ENCODE data around the gene SH3GL1. TPM values are rescaled to one million over a fixed set of nuclear protein-coding genes. Genes with fewer than 3 reads are reported as not detected.

Gene SH3GL1
- total RNA-seq, 4 donors from 2014 or later, result 109 to 117 (median 112) TPM

- intact Hi-C loops (cut with DNase I; ENCODE audit: low total_unique reads), result no loop called here
Measured at GRCh38 chr19:4415352-4415751, 15.0 kb upstream of the SH3GL1 start.

DNA sequence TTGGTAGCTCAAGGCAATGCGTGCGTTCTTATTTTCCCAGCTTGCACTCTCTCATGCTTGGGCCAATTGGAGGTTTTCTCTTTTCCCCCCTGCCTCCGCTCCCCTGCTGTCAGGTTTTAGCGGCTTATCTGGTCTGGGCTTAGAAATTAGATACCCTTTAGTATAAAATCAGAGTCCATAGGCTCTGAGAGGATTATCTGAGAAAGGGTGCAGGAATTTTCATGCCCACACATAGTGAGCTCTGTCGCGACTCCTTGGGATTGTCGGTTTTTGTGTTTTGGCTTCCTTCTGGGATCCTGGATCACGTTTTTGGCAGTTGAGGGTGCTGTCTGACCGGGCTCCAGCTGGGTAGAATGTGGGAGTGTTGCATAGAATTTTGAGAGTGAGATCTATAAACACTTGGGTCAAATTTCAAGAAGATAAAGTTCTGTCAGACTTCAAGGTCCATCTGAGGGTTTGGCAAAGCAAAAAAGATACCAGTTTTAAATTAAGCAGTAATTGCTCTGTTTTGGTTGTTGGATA, 14.5 kb upstream of the SH3GL1 start:
- WGBS, 2 donors, result 69 to 70% methylated on average over 9 of the region's 9 CpGs

More at GRCh38 chr19:4415352-4415751, 15.0 kb upstream of the SH3GL1 start:
- no peak overlapping the region for H3K4me3 ChIP-seq (ENCODE audit: low read depth, poor library complexity, severe bottlenecking)
- DNase-seq (ENCODE audit: low spot score in 2 of 2), result no peak
- 64 to 79% methylated on average over 10 of the region's 10 CpGs for WGBS, 2 donors
- TF ChIP-seq POLR2A (IDR thresholded peaks at IDR 0.05), result no peak
- TF ChIP-seq, protein P1, sequence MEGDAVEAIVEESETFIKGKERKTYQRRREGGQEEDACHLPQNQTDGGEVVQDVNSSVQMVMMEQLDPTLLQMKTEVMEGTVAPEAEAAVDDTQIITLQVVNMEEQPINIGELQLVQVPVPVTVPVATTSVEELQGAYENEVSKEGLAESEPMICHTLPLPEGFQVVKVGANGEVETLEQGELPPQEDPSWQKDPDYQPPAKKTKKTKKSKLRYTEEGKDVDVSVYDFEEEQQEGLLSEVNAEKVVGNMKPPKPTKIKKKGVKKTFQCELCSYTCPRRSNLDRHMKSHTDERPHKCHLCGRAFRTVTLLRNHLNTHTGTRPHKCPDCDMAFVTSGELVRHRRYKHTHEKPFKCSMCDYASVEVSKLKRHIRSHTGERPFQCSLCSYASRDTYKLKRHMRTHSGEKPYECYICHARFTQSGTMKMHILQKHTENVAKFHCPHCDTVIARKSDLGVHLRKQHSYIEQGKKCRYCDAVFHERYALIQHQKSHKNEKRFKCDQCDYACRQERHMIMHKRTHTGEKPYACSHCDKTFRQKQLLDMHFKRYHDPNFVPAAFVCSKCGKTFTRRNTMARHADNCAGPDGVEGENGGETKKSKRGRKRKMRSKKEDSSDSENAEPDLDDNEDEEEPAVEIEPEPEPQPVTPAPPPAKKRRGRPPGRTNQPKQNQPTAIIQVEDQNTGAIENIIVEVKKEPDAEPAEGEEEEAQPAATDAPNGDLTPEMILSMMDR (IDR thresholded peaks at IDR 0.05), result no peak

GRCh38 chr19:4414144-4414799, 13.9 kb upstream of the SH3GL1 start:
- WGBS, 2 donors, result 91 to 92% methylated on average over 7 of the region's 7 CpGs
- DNase-seq (ENCODE audit: low spot score in 2 of 2), result no peak
- TF ChIP-seq POLR2A (IDR thresholded peaks at IDR 0.05), result no peak
- TF ChIP-seq, protein P1 (IDR thresholded peaks at IDR 0.05), result no peak
- no peak overlapping the region for H3K4me3 ChIP-seq (ENCODE audit: low read depth, poor library complexity, severe bottlenecking)
- intact Hi-C loops (cut with DNase I; ENCODE audit: low total_unique reads), result no loop called here

More for the DNA sequence above, 14.5 kb upstream of the SH3GL1 start:
- no peak for DNase-seq (ENCODE audit: low spot score in 2 of 2)
- no peak for TF ChIP-seq POLR2A (IDR thresholded peaks at IDR 0.05)
- intact Hi-C loops (cut with DNase I; ENCODE audit: low total_unique reads), result no loop called here
- no peak overlapping the region for H3K4me3 ChIP-seq (ENCODE audit: low read depth, poor library complexity, severe bottlenecking)

DNA sequence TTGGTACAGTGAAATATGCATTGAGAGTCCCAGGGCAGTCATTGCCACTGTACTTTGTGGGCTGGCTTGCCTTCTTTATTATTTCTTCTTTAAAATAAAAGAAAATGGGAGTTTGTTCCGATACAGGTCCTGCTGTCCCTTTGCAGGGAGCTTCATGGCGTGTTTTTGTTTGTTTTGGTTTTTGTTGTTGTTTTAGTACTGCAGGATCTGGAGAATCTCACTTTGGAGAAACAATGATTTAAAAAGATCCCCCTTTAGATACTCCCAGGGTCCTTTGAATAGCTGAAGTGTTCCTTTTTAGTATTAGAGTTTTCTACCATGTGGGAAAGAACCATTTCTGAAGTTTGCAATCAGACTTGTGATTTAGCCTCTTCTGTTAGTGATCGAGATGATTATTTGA, 13.2 kb upstream of the SH3GL1 start:
- intact Hi-C loops (cut with DNase I; ENCODE audit: low total_unique reads), result no loop called here
- H3K4me3 ChIP-seq (ENCODE audit: low read depth, poor library complexity, severe bottlenecking), result no peak overlapping the region
- no peak for DNase-seq (ENCODE audit: low spot score in 2 of 2)
- 93 to 98% methylated on average over 3 of the region's 3 CpGs for WGBS, 2 donors
- TF ChIP-seq, protein P1 (IDR thresholded peaks at IDR 0.05), result no peak
- TF ChIP-seq POLR2A (IDR thresholded peaks at IDR 0.05), result no peak

DNA sequence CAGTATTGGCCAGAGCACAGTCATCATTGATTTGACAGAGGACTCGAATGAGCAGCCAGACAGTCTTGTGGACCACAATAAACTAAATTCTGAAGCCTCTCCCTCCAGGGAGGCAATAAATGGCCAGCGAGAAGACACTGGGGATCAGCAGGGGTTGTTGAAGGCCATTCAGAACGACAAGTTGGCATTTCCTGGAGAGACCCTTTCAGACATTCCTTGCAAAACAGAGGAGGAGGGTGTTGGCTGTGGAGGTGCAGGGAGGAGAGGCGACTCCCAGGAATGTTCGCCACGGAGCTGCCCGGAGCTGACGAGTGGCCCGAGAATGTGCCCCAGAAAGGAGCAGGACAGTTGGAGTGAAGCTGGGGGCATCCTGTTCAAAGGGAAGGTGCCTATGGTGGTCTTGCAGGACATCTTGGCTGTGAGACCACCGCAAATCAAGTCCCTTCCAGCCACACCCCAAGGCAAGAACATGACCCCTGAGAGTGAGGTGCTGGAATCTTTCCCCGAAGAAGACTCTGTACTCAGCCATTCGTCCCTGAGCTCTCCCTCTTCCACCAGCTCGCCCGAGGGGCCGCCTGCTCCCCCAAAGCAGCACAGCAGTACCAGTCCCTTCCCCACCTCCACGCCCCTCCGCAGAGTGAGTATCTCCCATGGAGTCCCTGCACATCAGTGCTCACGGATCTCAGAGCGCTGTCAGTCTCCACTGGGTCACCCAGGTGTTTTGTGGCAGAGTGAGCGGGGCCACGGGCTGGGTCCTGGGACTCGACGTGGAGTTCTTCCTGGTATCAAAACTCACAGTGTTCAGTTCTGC, 9.0 kb upstream of the SH3GL1 start:
- H3K4me3 ChIP-seq (ENCODE audit: low read depth, poor library complexity, severe bottlenecking), result no peak overlapping the region
- no peak for DNase-seq (ENCODE audit: low spot score in 2 of 2)
- TF ChIP-seq POLR2A (IDR thresholded peaks at IDR 0.05), result no peak
- TF ChIP-seq, protein P1 (IDR thresholded peaks at IDR 0.05), result no peak
- intact Hi-C loops (cut with DNase I; ENCODE audit: low total_unique reads), result no loop called here
- 92% methylated on average over 23 of the region's 23 CpGs for WGBS, 2 donors

- WGBS, 2 donors, result 84 to 96% methylated on average over 7 of the region's 7 CpGs
- no peak overlapping the region for H3K4me3 ChIP-seq (ENCODE audit: low read depth, poor library complexity, severe bottlenecking)
- intact Hi-C loops (cut with DNase I; ENCODE audit: low total_unique reads), result no loop called here
- no peak for DNase-seq (ENCODE audit: low spot score in 2 of 2)
- no peak for TF ChIP-seq POLR2A (IDR thresholded peaks at IDR 0.05)
- TF ChIP-seq, protein P1 (IDR thresholded peaks at IDR 0.05), result no peak
Measured at GRCh38 chr19:4406626-4407025, 6.3 kb upstream of the SH3GL1 start.
